Parathyroid adenoma (tissue), 2 donors: Measurements from ENCODE around the gene TMEM38A.

ENCODE experiments used
- H2AFZ ChIP-seq: fragments of 300-600 bp; sonication (generic); one replicate; pipeline ENCODE4 v1.7.0; 2017; ENCODE audit warnings: antibody characterized with exemption, mild to moderate bottlenecking
- H3K27ac ChIP-seq: fragments of 300-600 bp; sonication (generic); one replicate; pipeline ENCODE4 v1.7.0; 2017
- H3K27me3 ChIP-seq: fragments of 300-600 bp; sonication (generic); one replicate; pipeline ENCODE4 v1.7.0; 2017; ENCODE audit warnings: low read length; ENCODE audit not compliant: control insufficient read depth, insufficient read depth
- H3K36me3 ChIP-seq: fragments of 300-600 bp; sonication (generic); one replicate; pipeline ENCODE4 v1.7.0; 2017; ENCODE audit warnings: low read length; ENCODE audit not compliant: control insufficient read depth, insufficient read depth
- H3K4me1 ChIP-seq: fragments of 300-600 bp; sonication (generic); one replicate; pipeline ENCODE4 v1.7.0; 2017; ENCODE audit warnings: control low read depth
- H3K4me2 ChIP-seq: fragments of 300-600 bp; sonication (generic); one replicate; pipeline ENCODE4 v1.7.0; 2017; ENCODE audit warnings: low read length
- H3K4me3 ChIP-seq: fragments of 300-600 bp; sonication (generic); one replicate; pipeline ENCODE4 v1.7.0; 2017; ENCODE audit warnings: low read depth, low read length
- H3K79me2 ChIP-seq: fragments of 300-600 bp; sonication (generic); one replicate; pipeline ENCODE4 v1.7.0; 2017; ENCODE audit warnings: control low read depth
- H3K9ac ChIP-seq: fragments of 300-600 bp; sonication (generic); one replicate; pipeline ENCODE4 v1.7.0; 2017; ENCODE audit warnings: mild to moderate bottlenecking
- H3K9me3 ChIP-seq: fragments of 300-600 bp; sonication (generic); one replicate; pipeline ENCODE4 v1.7.0; 2017; ENCODE audit warnings: low read length; ENCODE audit not compliant: control insufficient read depth
- CTCF ChIP-seq: fragments of 300-600 bp; sonication (generic); IDR thresholded peaks from one replicate; pipeline ENCODE4 v1.7.0; 2017; ENCODE audit warnings: antibody characterized with exemption, mild to moderate bottlenecking
- donor health status: primary hyperparathyroidism.

Gene TMEM38A

GRCh38 chr19:16679811-16680210, 18.9 kb downstream of the TMEM38A start:
- Histone ChIP-seq H3K27ac (no peak overlapping the region), H3K27me3 (no peaks in the 10 kb centered on the region), H3K9me3 (no peaks in the 10 kb centered on the region), H3K4me3 (no peak overlapping the region), H3K4me1 (no peaks in the 10 kb centered on the region), H2AFZ (no peak overlapping the region), H3K36me3 (no peaks in the 10 kb centered on the region), H3K79me2 (no peaks in the 10 kb centered on the region), H3K9ac (no peak overlapping the region), H3K4me2 (no peak overlapping the region)
- no peak for TF ChIP-seq CTCF

- Histone ChIP-seq H3K9ac (no peak overlapping the region), H3K4me1 (no peaks in the 10 kb centered on the region), H3K79me2 (no peaks in the 10 kb centered on the region), H3K27ac (no peak overlapping the region), H3K4me3 (no peak overlapping the region), H3K27me3 (no peaks in the 10 kb centered on the region), H3K4me2 (no peak overlapping the region), H3K9me3 (no peaks in the 10 kb centered on the region), H2AFZ (no peak overlapping the region), H3K36me3 (no peaks in the 10 kb centered on the region)
- TF ChIP-seq CTCF, result no peak
Measured at GRCh38 chr19:16682539-16682938, 21.6 kb downstream of the TMEM38A start.

GRCh38 chr19:16684216-16684615, 23.3 kb downstream of the TMEM38A start:
- Histone ChIP-seq H3K9me3 (no peaks in the 10 kb centered on the region), H2AFZ (no peak overlapping the region), H3K4me1 (no peaks in the 10 kb centered on the region), H3K4me3 (no peak overlapping the region), H3K27ac (no peak overlapping the region), H3K79me2 (no peaks in the 10 kb centered on the region), H3K27me3 (no peaks in the 10 kb centered on the region), H3K9ac (no peak overlapping the region), H3K36me3 (no peaks in the 10 kb centered on the region), H3K4me2 (no peak overlapping the region)
- no peak for TF ChIP-seq CTCF

GRCh38 chr19:16688084-16688483, 27.1 kb downstream of the TMEM38A start:
- Histone ChIP-seq H3K79me2 (no peaks in the 10 kb centered on the region), H3K4me2 (no peak overlapping the region), H3K27me3 (no peaks in the 10 kb centered on the region), H3K27ac (no peak overlapping the region), H3K9ac (no peak overlapping the region), H3K9me3 (no peaks in the 10 kb centered on the region), H3K4me1 (no peaks in the 10 kb centered on the region), H3K4me3 (no peak overlapping the region), H3K36me3 (no peaks in the 10 kb centered on the region), H2AFZ (no peak overlapping the region)
- no peak for TF ChIP-seq CTCF

GRCh38 chr19:16698914-16699313, 38.0 kb downstream of the TMEM38A start:
- Histone ChIP-seq H3K4me2 (no peak overlapping the region), H3K4me1 (no peaks in the 10 kb centered on the region), H2AFZ (no peak overlapping the region), H3K4me3 (no peak overlapping the region), H3K27ac (no peak overlapping the region), H3K27me3 (no peaks in the 10 kb centered on the region), H3K36me3 (no peaks in the 10 kb centered on the region), H3K79me2 (no peaks in the 10 kb centered on the region), H3K9ac (no peak overlapping the region), H3K9me3 (no peaks in the 10 kb centered on the region)
- TF ChIP-seq CTCF, result no peak
